HG02970 (cell line): ENCODE data around the gene GDPD2.
A peak's percentile ranks its signal among the peaks of the same experiment; 100 is the strongest.

Experiments
- ATAC-seq: cut with Tn5 transposase; IDR thresholded peaks from one replicate; pipeline ENCODE4 v1.9.1; 2021; ENCODE audit warnings: mild to moderate bottlenecking, moderate library complexity, moderate number of reproducible peaks; ENCODE audit not compliant: unreplicated experiment, low FRiP score

The GDPD2 gene

GRCh38 chrX:70437011-70437410, 13.9 kb downstream of the GDPD2 start:
- no peak for ATAC-seq

GRCh38 chrX:70437921-70438665, 15.0 kb downstream of the GDPD2 start:
- no peak for ATAC-seq

GRCh38 chrX:70439016-70439415, 15.9 kb downstream of the GDPD2 start:
- no peak for ATAC-seq

GRCh38 chrX:70442224-70442623, 19.1 kb downstream of the GDPD2 start:
- ATAC-seq = no peak

GRCh38 chrX:70444326-70444945, 21.3 kb downstream of the GDPD2 start, which contains the start of gene DLG3:
Gene DLG3 (plus strand): TSS chrX:70444835. CDS start chrX:70445202, 367 bp downstream.
- ATAC-seq = no peak

GRCh38 chrX:70444946-70445656, 22.0 kb downstream of the GDPD2 start:
- no peak for ATAC-seq

GRCh38 chrX:70445951-70446350, 22.8 kb downstream of the GDPD2 start:
- ATAC-seq = no peak

GRCh38 chrX:70446380-70447350, 23.6 kb downstream of the GDPD2 start:
- no peak for ATAC-seq

- no peak for ATAC-seq
Measured at GRCh38 chrX:70449457-70449966, 26.4 kb downstream of the GDPD2 start.

GRCh38 chrX:70452143-70452733, 29.1 kb downstream of the GDPD2 start:
- no peak for ATAC-seq

- ATAC-seq = no peak
Measured at GRCh38 chrX:70453024-70453618, 30.0 kb downstream of the GDPD2 start.

- peak; percentile 40 for ATAC-seq
Measured at GRCh38 chrX:70454441-70455365, 31.6 kb downstream of the GDPD2 start.

- no peak for ATAC-seq
Measured at GRCh38 chrX:70455366-70456202, 32.5 kb downstream of the GDPD2 start.

- no peak for ATAC-seq
Measured at GRCh38 chrX:70456256-70456655, 33.1 kb downstream of the GDPD2 start.

GRCh38 chrX:70461026-70461425, 37.9 kb downstream of the GDPD2 start:
- ATAC-seq = no peak

- no peak for ATAC-seq
Measured at GRCh38 chrX:70464051-70464450, 40.9 kb downstream of the GDPD2 start.

- ATAC-seq = no peak
Measured at GRCh38 chrX:70466968-70467367, 43.9 kb downstream of the GDPD2 start.
